ENCODE measurements around the gene KNDC1.
A peak's percentile ranks its signal among the peaks of the same experiment; 100 is the strongest.
"Not testable (repeated sequence)": the region's sequence is repeated elsewhere in the genome, so short reads cannot be mapped to it uniquely, and the experiment has no call there.

The KNDC1 gene

GRCh38 chr10:133141144-133141957 lies 18.7 kb upstream of the KNDC1 start:
- Histone ChIP-seq H3K4me2 (peak overlapping the region; percentile 41 to 96 (median 89); a peak in 21 of 22 replicates), H3K27ac (peak overlapping the region in 3 of 11 experiments; percentile 22 to 30 (median 25); a peak in 4 of 22 replicates), H3K27me3 (peaks cover 0 to 32% (median 0%) of the 10 kb centered on the region in 11 experiments; a peak in 6 of 22 replicates), H3K36me3 (no peaks in the 10 kb centered on the region), H3K9me3 (replicated peaks in 1 of 11) (no peaks in the 10 kb centered on the region), H4K20me1 (peaks cover 0 to 23% (median 6%) of the 10 kb centered on the region in 11 experiments; a peak in 8 of 22 replicates), H3K4me3 (no peak overlapping the region; a peak in 2 of 20 replicates), H3K9ac (peak overlapping the region in 7 of 11 experiments; percentile 18 to 58 (median 50); a peak in 10 of 22 replicates), H3K4me1 (peaks cover 42 to 75% (median 65%) of the 10 kb centered on the region in 10 experiments)
- TF ChIP-seq Cebpa-rat (IDR thresholded peaks at IDR 0.05) = no peak

GRCh38 chr10:133141958-133142340 lies 18.1 kb upstream of the KNDC1 start:
- Histone ChIP-seq H3K4me2 (peak overlapping the region; percentile 3 to 96 (median 89); a peak in 19 of 22 replicates), H3K9ac (peak overlapping the region in 6 of 11 experiments; percentile 18 to 58 (median 50); a peak in 7 of 22 replicates), H3K9me3 (replicated peaks in 1 of 11) (peaks cover 0 to 3% (median under 1%) of the 10 kb centered on the region in 11 experiments; a peak in 6 of 22 replicates), H3K36me3 (no peaks in the 10 kb centered on the region), H4K20me1 (peaks cover 0 to 23% (median 6%) of the 10 kb centered on the region in 11 experiments; a peak in 8 of 22 replicates), H3K4me1 (peaks cover 42 to 70% (median 65%) of the 10 kb centered on the region in 10 experiments), H3K27me3 (peaks cover 0 to 32% (median 0%) of the 10 kb centered on the region in 11 experiments; a peak in 6 of 22 replicates), H3K4me3 (no peak overlapping the region), H3K27ac (peak overlapping the region in 2 of 11 experiments; percentile 25 to 30; a peak in 2 of 22 replicates)
- TF ChIP-seq Cebpa-rat (IDR thresholded peaks at IDR 0.05) = no peak

- H3K27ac ChIP-seq = peak overlapping the region in 1 of 11 experiments; percentile 13; a peak in 1 of 22 replicates
- H3K4me1 ChIP-seq = peaks cover 42 to 65% (median 61%) of the 10 kb centered on the region in 10 experiments
- H3K9ac ChIP-seq = 0 out of 22 replicates have a peak overlapping the region, but pooled peaks of 2 of the 11 experiments have one; percentile 21 to 54
- no peak overlapping the region for H3K4me3 ChIP-seq
- peaks cover 0 to 10% (median 7%) of the 10 kb centered on the region in 11 experiments; a peak in 15 of 22 replicates for H3K9me3 ChIP-seq (replicated peaks in 1 of 11)
- H3K4me2 ChIP-seq = peak overlapping the region; percentile 40 to 96 (median 89)
- H4K20me1 ChIP-seq = peaks cover 0 to 23% (median 6%) of the 10 kb centered on the region in 11 experiments; a peak in 8 of 22 replicates
- peaks cover 0 to 32% (median 0%) of the 10 kb centered on the region in 11 experiments; a peak in 6 of 22 replicates for H3K27me3 ChIP-seq
- no peak for TF ChIP-seq Cebpa-rat (IDR thresholded peaks at IDR 0.05)
- no peaks in the 10 kb centered on the region for H3K36me3 ChIP-seq
Measured at GRCh38 chr10:133142523-133143199, 17.4 kb upstream of the KNDC1 start.

- no peak for TF ChIP-seq Cebpa-rat (IDR thresholded peaks at IDR 0.05)
- Histone ChIP-seq H3K4me3 (no peak overlapping the region), H4K20me1 (peaks cover 0 to 23% (median 6%) of the 10 kb centered on the region in 11 experiments; a peak in 8 of 22 replicates), H3K36me3 (no peaks in the 10 kb centered on the region), H3K27ac (peak overlapping the region in 1 of 11 experiments; percentile 13; a peak in 1 of 22 replicates), H3K9me3 (replicated peaks in 1 of 11) (peaks cover 4 to 15% (median 12%) of the 10 kb centered on the region in 11 experiments; a peak in 20 of 22 replicates), H3K4me2 (peak overlapping the region in 10 of 11 experiments; percentile 41 to 96 (median 90); a peak in 19 of 22 replicates), H3K4me1 (peaks cover 42 to 60% (median 56%) of the 10 kb centered on the region in 10 experiments), H3K27me3 (peaks cover 0 to 32% (median 0%) of the 10 kb centered on the region in 11 experiments; a peak in 6 of 22 replicates), H3K9ac (no peak overlapping the region; a peak in 1 of 22 replicates)
Measured at GRCh38 chr10:133143200-133143533, 16.9 kb upstream of the KNDC1 start.

GRCh38 chr10:133143546-133143945 lies 16.5 kb upstream of the KNDC1 start:
- peaks cover 8 to 19% (median 15%) of the 10 kb centered on the region in 11 experiments; a peak in 20 of 22 replicates for H3K9me3 ChIP-seq (replicated peaks in 1 of 11)
- H4K20me1 ChIP-seq = peaks cover 0 to 23% (median 6%) of the 10 kb centered on the region in 11 experiments; a peak in 8 of 22 replicates
- H3K4me1 ChIP-seq = peaks cover 42 to 58% (median 56%) of the 10 kb centered on the region in 10 experiments
- H3K9ac ChIP-seq = no peak overlapping the region; a peak in 1 of 22 replicates
- no peaks in the 10 kb centered on the region for H3K36me3 ChIP-seq
- peaks cover 0 to 32% (median 0%) of the 10 kb centered on the region in 11 experiments; a peak in 6 of 22 replicates for H3K27me3 ChIP-seq
- H3K4me2 ChIP-seq = peak overlapping the region in 10 of 11 experiments; percentile 41 to 96 (median 90); a peak in 18 of 22 replicates
- H3K4me3 ChIP-seq = no peak overlapping the region
- TF ChIP-seq Cebpa-rat (IDR thresholded peaks at IDR 0.05) = no peak
- no peak overlapping the region for H3K27ac ChIP-seq

GRCh38 chr10:133144771-133145170 lies 15.2 kb upstream of the KNDC1 start:
- Histone ChIP-seq H3K9ac (no peak overlapping the region), H3K4me3 (no peak overlapping the region), H3K27me3 (peaks cover 0 to 32% (median 0%) of the 10 kb centered on the region in 11 experiments; a peak in 6 of 22 replicates), H3K4me2 (no peak overlapping the region; a peak in 2 of 22 replicates), H4K20me1 (peaks cover 0 to 23% (median 6%) of the 10 kb centered on the region in 11 experiments; a peak in 8 of 22 replicates), H3K4me1 (peaks cover 36 to 47% (median 45%) of the 10 kb centered on the region in 10 experiments), H3K9me3 (replicated peaks in 1 of 11) (peaks cover 10 to 29% (median 21%) of the 10 kb centered on the region in 11 experiments; a peak in 20 of 22 replicates), H3K27ac (no peak overlapping the region), H3K36me3 (no peaks in the 10 kb centered on the region)
- no peak for TF ChIP-seq Cebpa-rat (IDR thresholded peaks at IDR 0.05)

- no peak overlapping the region for H3K4me2 ChIP-seq
- no peak overlapping the region for H3K27ac ChIP-seq
- no peaks in the 10 kb centered on the region for H3K4me1 ChIP-seq
- H3K9me3 ChIP-seq (replicated peaks in 1 of 11) = peaks cover 10 to 35% (median 21%) of the 10 kb centered on the region in 11 experiments; a peak in 20 of 22 replicates
- peaks cover 0 to 5% (median 0%) of the 10 kb centered on the region in 11 experiments; a peak in 3 of 22 replicates for H3K27me3 ChIP-seq
- no peaks in the 10 kb centered on the region; a peak in 1 of 22 replicates for H4K20me1 ChIP-seq
- H3K9ac ChIP-seq = no peak overlapping the region
- H3K36me3 ChIP-seq = no peaks in the 10 kb centered on the region
- no peak for TF ChIP-seq Cebpa-rat (IDR thresholded peaks at IDR 0.05)
- no peak overlapping the region for H3K4me3 ChIP-seq
Measured at GRCh38 chr10:133150226-133150625, 9.8 kb upstream of the KNDC1 start.

- H3K4me1 ChIP-seq = no peaks in the 10 kb centered on the region
- no peaks in the 10 kb centered on the region; a peak in 1 of 22 replicates for H4K20me1 ChIP-seq
- H3K9me3 ChIP-seq (replicated peaks in 1 of 11) = peaks cover 10 to 35% (median 21%) of the 10 kb centered on the region in 11 experiments; a peak in 20 of 22 replicates
- H3K36me3 ChIP-seq = no peaks in the 10 kb centered on the region
- H3K27me3 ChIP-seq = peaks cover 0 to 7% (median 0%) of the 10 kb centered on the region in 11 experiments; a peak in 3 of 22 replicates
- no peak overlapping the region for H3K4me2 ChIP-seq
- H3K4me3 ChIP-seq = no peak overlapping the region
- no peak overlapping the region for H3K27ac ChIP-seq
- H3K9ac ChIP-seq = no peak overlapping the region
- TF ChIP-seq Cebpa-rat (IDR thresholded peaks at IDR 0.05) = no peak
Measured at GRCh38 chr10:133150656-133151055, 9.4 kb upstream of the KNDC1 start.

GRCh38 chr10:133151071-133151470 lies 8.9 kb upstream of the KNDC1 start:
- H3K4me3 ChIP-seq, H3K27me3 ChIP-seq, H3K36me3 ChIP-seq, H3K9ac ChIP-seq, H3K27ac ChIP-seq, H3K4me2 ChIP-seq, H4K20me1 ChIP-seq, H3K4me1 ChIP-seq: not testable (repeated sequence)
- H3K9me3 ChIP-seq (replicated peaks in 1 of 11) = peaks cover 10 to 35% (median 21%) of the 10 kb centered on the region in 11 experiments; a peak in 20 of 22 replicates
